Panc1 (cell line): ENCODE data around the gene DGCR2.
"Not testable (repeated sequence)": the region's sequence is repeated elsewhere in the genome, so short reads cannot be mapped to it uniquely, and the experiment has no call there.

Experiments
- POLR2AphosphoS5 ChIP-seq: IDR thresholded peaks from 2 replicates; pipeline ENCODE4 v1.6.1; 2012; ENCODE audit warnings: mild to moderate bottlenecking, low read depth, low read length, moderate library complexity
- TCF7L2 ChIP-seq: IDR thresholded peaks from 2 replicates; pipeline ENCODE4 v1.6.1; 2011; ENCODE audit warnings: mild to moderate bottlenecking, low read depth, low read length, inconsistent platforms
- TF ChIP-seq, protein P1 (sequence below): fragments of 450-650 bp; IDR thresholded peaks from 2 replicates; pipeline ENCODE4 v1.5.1; 2017; ENCODE audit warnings: mild to moderate bottlenecking
- TF ChIP-seq, protein P2 (sequence below), 2 experiments: IDR thresholded peaks; 2 replicates each; pipeline ENCODE4 v1.6.1; 2011 to 2012; ENCODE audit warnings: low read depth in 2 of 2, control low read depth in 1 of 2, low read length in 1 of 2, mild to moderate bottlenecking in 1 of 2, moderate library complexity in 1 of 2; ENCODE audit not compliant: insufficient read depth in 1 of 2

DNA sequence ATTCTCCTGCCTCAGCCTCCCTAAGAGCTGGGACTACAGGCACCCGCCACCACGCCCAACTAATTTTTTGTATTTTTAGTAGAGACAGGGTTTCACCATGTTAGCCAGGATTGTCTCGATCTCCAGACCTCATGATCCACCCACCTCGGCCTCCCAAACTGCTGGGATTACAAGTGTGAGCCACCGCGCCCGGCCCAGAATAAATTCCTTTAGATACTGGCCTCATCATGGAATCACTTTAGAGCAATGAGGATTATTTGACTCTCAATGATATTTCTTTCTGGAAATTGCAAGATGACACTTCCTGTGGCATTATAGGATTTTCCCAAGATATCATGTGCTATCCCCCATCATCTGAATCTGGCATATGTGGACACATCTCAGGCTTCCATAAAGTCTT, 108.8 kb downstream of the DGCR2 start:
- TF ChIP-seq POLR2AphosphoS5, TCF7L2: not testable (repeated sequence)
- TF ChIP-seq, protein P1, sequence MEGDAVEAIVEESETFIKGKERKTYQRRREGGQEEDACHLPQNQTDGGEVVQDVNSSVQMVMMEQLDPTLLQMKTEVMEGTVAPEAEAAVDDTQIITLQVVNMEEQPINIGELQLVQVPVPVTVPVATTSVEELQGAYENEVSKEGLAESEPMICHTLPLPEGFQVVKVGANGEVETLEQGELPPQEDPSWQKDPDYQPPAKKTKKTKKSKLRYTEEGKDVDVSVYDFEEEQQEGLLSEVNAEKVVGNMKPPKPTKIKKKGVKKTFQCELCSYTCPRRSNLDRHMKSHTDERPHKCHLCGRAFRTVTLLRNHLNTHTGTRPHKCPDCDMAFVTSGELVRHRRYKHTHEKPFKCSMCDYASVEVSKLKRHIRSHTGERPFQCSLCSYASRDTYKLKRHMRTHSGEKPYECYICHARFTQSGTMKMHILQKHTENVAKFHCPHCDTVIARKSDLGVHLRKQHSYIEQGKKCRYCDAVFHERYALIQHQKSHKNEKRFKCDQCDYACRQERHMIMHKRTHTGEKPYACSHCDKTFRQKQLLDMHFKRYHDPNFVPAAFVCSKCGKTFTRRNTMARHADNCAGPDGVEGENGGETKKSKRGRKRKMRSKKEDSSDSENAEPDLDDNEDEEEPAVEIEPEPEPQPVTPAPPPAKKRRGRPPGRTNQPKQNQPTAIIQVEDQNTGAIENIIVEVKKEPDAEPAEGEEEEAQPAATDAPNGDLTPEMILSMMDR, result not testable (repeated sequence)
- TF ChIP-seq, protein P2, sequence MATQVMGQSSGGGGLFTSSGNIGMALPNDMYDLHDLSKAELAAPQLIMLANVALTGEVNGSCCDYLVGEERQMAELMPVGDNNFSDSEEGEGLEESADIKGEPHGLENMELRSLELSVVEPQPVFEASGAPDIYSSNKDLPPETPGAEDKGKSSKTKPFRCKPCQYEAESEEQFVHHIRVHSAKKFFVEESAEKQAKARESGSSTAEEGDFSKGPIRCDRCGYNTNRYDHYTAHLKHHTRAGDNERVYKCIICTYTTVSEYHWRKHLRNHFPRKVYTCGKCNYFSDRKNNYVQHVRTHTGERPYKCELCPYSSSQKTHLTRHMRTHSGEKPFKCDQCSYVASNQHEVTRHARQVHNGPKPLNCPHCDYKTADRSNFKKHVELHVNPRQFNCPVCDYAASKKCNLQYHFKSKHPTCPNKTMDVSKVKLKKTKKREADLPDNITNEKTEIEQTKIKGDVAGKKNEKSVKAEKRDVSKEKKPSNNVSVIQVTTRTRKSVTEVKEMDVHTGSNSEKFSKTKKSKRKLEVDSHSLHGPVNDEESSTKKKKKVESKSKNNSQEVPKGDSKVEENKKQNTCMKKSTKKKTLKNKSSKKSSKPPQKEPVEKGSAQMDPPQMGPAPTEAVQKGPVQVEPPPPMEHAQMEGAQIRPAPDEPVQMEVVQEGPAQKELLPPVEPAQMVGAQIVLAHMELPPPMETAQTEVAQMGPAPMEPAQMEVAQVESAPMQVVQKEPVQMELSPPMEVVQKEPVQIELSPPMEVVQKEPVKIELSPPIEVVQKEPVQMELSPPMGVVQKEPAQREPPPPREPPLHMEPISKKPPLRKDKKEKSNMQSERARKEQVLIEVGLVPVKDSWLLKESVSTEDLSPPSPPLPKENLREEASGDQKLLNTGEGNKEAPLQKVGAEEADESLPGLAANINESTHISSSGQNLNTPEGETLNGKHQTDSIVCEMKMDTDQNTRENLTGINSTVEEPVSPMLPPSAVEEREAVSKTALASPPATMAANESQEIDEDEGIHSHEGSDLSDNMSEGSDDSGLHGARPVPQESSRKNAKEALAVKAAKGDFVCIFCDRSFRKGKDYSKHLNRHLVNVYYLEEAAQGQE (IDR thresholded peaks at IDR 0.05; ENCODE audit: insufficient read depth in 1 of 2, low read depth in 2 of 2, low read length in 1 of 2), result not testable (repeated sequence)
